Breast epithelium (tissue), 3 donors: ENCODE data around the gene RYK.

Experiments
- CTCF ChIP-seq, 3 donors: fragments of 450-650 bp; IDR thresholded peaks; one replicate each; pipeline ENCODE4 v1.5.1; 2016 to 2017; ENCODE audit warnings: antibody characterized with exemption in 3 of 3, mild to moderate bottlenecking in 3 of 3, moderate library complexity in 3 of 3
- POLR2AphosphoS5 ChIP-seq, 3 donors: sonication (generic); formaldehyde crosslinking; IDR thresholded peaks; one replicate each; pipeline ENCODE4 v1.6.1; 2017; ENCODE audit warnings: antibody characterized with exemption in 3 of 3

GRCh38 chr3:134279466-134279865 lies 28.8 kb upstream of the RYK start:
- TF ChIP-seq CTCF (IDR thresholded peaks at IDR 0.05) (no peak), POLR2AphosphoS5 (IDR thresholded peaks at IDR 0.05) (no peak)
